ENCODE results near the gene ANO7. TPM values are rescaled to one million over a fixed set of nuclear protein-coding genes. Genes with fewer than 3 reads are reported as not detected.
A peak's percentile ranks its signal among the peaks of the same experiment; 100 is the strongest.

ANO7 gene
- total RNA-seq, 1 donor from 2014 or later, result 2.1 TPM

DNA sequence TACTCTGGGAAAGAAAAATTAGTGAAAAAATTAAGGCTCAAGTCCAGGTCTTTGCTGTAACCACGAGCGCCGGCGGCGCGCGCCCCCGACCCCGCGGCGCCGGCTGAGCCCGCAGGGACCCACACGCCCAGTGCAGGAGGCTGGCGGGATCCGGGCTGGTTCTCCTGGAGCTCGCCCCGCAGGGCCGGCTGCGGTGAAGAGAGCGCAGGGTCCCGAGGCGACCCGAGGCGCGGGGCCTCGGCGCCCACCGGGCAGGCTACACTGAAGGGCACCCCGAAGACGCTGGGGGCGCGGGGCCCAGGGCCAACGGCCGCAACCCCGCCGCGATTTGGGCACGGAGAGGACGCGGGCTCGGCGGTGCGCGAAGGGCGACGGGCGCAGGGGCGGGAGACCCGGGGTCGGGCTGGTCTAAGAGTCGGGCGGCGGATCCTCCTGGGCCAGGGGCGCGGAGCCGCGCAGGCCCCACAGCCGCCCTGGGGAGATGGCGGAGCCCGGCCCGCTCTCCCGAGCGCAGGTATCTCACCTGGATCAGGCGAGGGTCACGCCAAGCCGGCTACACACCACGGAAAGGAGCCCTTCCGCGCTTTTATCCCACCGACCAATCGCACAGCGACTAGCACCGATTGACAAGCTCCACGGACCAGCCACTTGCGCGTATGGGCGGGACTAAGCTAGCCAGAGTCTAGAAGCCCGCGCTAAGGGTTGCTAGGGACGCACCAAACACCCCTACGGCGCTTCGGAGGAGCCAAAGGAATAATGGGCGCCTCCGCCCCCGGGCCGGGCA lies 39.4 kb upstream of the ANO7 start, which contains the start of gene PASK:
PASK (minus strand) TSS at position 582 of the 784 bp plus-strand sequence. CDS start 6,440 bp downstream, outside the sequence.
- intact Hi-C loops (cut with DNase I), result no loop called here
- peak within 1 kb of the TSS; percentile 98 for H3K4me3 ChIP-seq
- TF ChIP-seq, protein P1, sequence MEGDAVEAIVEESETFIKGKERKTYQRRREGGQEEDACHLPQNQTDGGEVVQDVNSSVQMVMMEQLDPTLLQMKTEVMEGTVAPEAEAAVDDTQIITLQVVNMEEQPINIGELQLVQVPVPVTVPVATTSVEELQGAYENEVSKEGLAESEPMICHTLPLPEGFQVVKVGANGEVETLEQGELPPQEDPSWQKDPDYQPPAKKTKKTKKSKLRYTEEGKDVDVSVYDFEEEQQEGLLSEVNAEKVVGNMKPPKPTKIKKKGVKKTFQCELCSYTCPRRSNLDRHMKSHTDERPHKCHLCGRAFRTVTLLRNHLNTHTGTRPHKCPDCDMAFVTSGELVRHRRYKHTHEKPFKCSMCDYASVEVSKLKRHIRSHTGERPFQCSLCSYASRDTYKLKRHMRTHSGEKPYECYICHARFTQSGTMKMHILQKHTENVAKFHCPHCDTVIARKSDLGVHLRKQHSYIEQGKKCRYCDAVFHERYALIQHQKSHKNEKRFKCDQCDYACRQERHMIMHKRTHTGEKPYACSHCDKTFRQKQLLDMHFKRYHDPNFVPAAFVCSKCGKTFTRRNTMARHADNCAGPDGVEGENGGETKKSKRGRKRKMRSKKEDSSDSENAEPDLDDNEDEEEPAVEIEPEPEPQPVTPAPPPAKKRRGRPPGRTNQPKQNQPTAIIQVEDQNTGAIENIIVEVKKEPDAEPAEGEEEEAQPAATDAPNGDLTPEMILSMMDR (IDR thresholded peaks at IDR 0.05), result no peak
- DNase-seq (peak; percentile 97), ATAC-seq (peak; percentile 95)
- H3K27me3 ChIP-seq, result no peaks in the 10 kb centered on the region
- H3K4me1 ChIP-seq, result peaks cover 17% of the 10 kb centered on the region
- peak within 1 kb of the TSS; percentile 84 for H3K27ac ChIP-seq
- peaks cover 3% of the 10 kb centered on the region for H3K36me3 ChIP-seq
- H3K9me3 ChIP-seq, result no peaks in the 10 kb centered on the region

DNA sequence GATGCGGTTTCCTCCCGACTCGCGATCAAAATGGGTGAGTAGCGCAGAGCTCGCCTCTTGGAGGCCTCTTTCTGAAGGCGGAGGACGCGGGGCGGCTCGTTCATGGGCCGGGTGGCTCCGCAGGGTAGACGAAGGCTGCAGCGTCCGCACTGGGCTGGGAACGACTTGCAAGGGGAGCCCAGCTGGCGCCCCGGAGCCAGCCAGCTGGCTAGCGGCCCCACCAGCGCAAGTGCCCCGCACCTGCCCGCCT lies 38.9 kb upstream of the ANO7 start:
- H3K36me3 ChIP-seq, result peaks cover 8% of the 10 kb centered on the region
- ATAC-seq (no peak), DNase-seq (no peak)
- no peaks in the 10 kb centered on the region for H3K27me3 ChIP-seq
- peak overlapping the region; percentile 84 for H3K27ac ChIP-seq
- peak overlapping the region; percentile 98 for H3K4me3 ChIP-seq
- intact Hi-C loops (cut with DNase I), result no loop called here
- H3K9me3 ChIP-seq, result no peaks in the 10 kb centered on the region
- H3K4me1 ChIP-seq, result peaks cover 17% of the 10 kb centered on the region
- TF ChIP-seq, protein P1 (IDR thresholded peaks at IDR 0.05), result no peak

DNA sequence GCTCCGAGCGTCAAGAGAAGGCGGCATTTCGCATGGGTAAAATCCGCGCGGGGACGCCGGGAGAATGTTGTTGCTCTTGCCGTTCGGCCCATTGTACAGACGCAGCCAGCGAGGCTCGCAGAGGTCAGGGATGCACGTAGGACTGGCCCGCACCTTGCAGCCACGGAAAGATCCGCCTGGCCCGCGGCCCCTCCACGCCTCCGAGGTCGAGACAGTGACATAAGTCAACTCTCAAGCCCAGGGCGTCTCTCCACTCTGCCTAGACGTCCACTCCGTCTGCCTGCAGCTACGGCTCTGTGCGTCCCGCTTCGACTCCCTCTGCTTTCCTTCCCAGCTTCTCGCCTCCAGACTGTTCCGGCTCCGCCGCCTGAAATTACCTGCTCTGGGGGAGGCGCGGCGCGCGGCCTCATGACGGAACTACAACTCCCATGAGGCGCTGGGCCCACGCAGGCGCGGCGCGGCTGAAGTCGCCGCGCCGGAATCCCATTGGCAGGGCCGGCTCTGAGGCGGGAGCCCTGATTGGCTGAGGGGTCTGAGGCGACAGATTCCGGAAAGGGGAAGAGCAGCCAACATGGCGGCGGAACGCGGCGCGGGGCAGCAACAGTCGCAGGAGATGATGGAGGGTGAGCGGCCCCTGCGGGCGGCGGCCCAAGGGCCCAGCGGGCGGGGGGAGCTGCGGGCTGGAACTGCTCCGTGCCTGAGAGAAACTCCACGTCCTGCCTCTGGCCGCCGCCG lies 38.4 kb upstream of the ANO7 start, which contains the start of gene PPP1R7:
PPP1R7 (plus strand) TSS at position 543 of the 735 bp plus-strand sequence; CDS start at position 572, 29 bp downstream.
- DNase-seq (peak; percentile 97), ATAC-seq (peak; percentile 94)
- peaks cover 17% of the 10 kb centered on the region for H3K4me1 ChIP-seq
- TF ChIP-seq, protein P1 (IDR thresholded peaks at IDR 0.05), result peak; percentile 10
- H3K4me3 ChIP-seq, result peak within 1 kb of the TSS; percentile 98
- H3K9me3 ChIP-seq, result no peaks in the 10 kb centered on the region
- peak within 1 kb of the TSS; percentile 84 for H3K27ac ChIP-seq
- H3K27me3 ChIP-seq, result no peaks in the 10 kb centered on the region
- peaks cover 12% of the 10 kb centered on the region for H3K36me3 ChIP-seq
- intact Hi-C loops (cut with DNase I), result no loop called here

DNA sequence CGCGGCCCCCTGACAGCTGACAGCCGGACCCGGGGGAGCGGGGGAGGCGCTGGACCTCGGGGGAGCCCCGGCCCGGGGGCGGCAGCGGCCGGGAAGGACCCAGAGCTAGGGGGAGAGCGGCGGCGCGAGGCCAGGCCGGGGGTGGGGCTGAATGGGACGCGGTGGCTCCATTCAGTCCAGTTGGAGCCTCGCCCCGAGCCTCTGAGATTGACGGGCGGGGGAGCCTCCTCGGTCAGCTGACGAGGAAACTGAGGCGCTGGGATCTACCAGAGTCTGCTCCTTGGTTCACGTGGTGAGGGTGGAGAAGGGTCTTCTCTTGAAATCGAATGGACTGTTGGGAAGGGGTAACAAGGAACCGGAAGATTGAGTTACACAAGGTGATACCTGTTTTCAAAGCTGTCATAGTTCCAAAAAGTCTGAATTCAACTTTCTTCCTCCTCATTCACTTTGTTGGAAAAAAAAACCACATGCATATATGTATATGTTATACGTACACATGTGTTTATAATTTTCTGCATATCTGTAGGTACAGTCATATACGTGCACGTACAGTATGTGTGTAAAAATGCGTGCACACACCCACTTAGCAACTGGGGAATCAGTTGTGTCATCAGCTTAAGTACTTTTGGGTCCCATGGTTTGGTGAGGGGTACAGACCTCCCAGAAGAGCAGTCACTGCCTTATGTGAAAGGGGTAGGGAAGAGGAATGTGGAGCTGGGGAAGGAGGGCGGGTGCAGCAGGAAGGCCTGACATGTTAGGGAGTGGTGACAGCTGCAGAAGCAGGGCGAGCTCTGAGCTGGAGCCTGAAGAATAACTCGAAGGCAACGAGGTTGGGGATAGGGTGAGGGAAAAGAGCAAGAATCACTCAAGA lies 37.6 kb upstream of the ANO7 start:
- peaks cover 17% of the 10 kb centered on the region for H3K4me1 ChIP-seq
- TF ChIP-seq, protein P1 (IDR thresholded peaks at IDR 0.05), result no peak
- intact Hi-C loops (cut with DNase I), result no loop called here
- peaks cover 16% of the 10 kb centered on the region for H3K36me3 ChIP-seq
- H3K4me3 ChIP-seq, result peak overlapping the region; percentile 98
- DNase-seq, result no peak
- H3K9me3 ChIP-seq, result no peaks in the 10 kb centered on the region
- peak overlapping the region; percentile 84 for H3K27ac ChIP-seq
- no peaks in the 10 kb centered on the region for H3K27me3 ChIP-seq
- no peak for ATAC-seq

DNA sequence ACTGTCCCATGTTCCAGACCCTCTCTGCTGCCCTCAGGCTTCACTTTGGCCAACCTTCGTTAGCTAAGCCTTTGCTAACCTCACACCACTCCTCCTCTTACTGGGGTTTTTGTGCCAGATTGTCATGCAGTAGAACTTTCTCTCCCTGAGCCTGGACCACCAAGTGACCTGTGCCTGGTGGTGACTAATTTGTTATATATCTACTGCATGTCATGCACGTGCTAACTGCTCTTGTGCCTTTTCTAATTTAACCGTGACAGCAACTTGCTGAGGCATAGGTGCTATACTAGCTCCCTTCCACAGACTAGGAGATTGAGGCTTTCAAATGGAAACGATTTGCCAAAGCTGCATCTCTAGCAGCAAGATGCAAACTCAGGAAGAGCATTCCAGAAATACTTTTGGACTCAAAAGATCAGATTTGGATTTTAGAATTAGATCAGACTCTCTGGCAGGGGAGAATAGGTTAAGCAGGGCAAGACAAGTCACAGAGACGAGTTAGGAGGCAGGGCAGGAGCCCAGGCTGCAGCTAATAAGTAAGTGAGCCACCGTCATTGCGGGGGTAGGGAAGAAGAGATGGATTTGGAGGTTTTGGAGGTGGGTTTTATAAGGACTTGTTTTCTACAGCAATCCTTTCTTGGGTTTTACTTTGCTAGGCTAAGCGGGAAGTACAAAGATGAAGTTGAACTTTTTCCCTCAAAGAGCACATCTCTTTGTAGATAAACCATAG lies 36.4 kb upstream of the ANO7 start:
- TF ChIP-seq, protein P1 (IDR thresholded peaks at IDR 0.05), result no peak
- H3K36me3 ChIP-seq, result peaks cover 16% of the 10 kb centered on the region
- ATAC-seq (no peak), DNase-seq (no peak)
- H3K27me3 ChIP-seq, result no peaks in the 10 kb centered on the region
- intact Hi-C loops (cut with DNase I), result no loop called here
- peaks cover 17% of the 10 kb centered on the region for H3K4me1 ChIP-seq
- no peak overlapping the region for H3K27ac ChIP-seq
- H3K9me3 ChIP-seq, result no peaks in the 10 kb centered on the region
- no peak overlapping the region for H3K4me3 ChIP-seq
